ENCODE data around the gene EXOC4. TPM values are rescaled to one million over a fixed set of nuclear protein-coding genes. Genes with fewer than 3 reads are reported as not detected.

EXOC4 gene
- total and polyA plus RNA-seq, 2 of the 13 experiments (the other 11 are each of a cell fraction or from before 2014, with no cell fraction given) = 22.5 to 39.0 TPM

GRCh38 chr7:134058521-134058920 is 805.6 kb downstream of the EXOC4 start:
- Histone ChIP-seq H3K9me3 (ENCODE audit: low read length) (no peaks in the 10 kb centered on the region), H3K4me3 (replicated peaks in 1 of 3; ENCODE audit: insufficient read depth in 1 of 3, low read depth in 2 of 3, low read length in 3 of 3) (no peak overlapping the region), H3K27ac (ENCODE audit: extremely low read length, insufficient read depth, low read length) (no peak overlapping the region), H4K20me1 (ENCODE audit: insufficient read depth, low read length) (no peaks in the 10 kb centered on the region), H3K4me1 (ENCODE audit: insufficient read depth, low read length) (peaks cover 9% of the 10 kb centered on the region), H3K79me2 (ENCODE audit: insufficient read depth, low read length) (no peaks in the 10 kb centered on the region), H2AFZ (ENCODE audit: low read length) (no peak overlapping the region), H3K9ac (ENCODE audit: insufficient read depth, low read depth, low read length) (no peak overlapping the region), H3K27me3 (ENCODE audit: control insufficient read depth in 1 of 2, insufficient read depth in 2 of 2, low read length in 2 of 2) (no peaks in the 10 kb centered on the region), H3K4me2 (ENCODE audit: low read depth, low read length) (no peak overlapping the region), H3K36me3 (replicated peaks in 1 of 2; ENCODE audit: control insufficient read depth in 1 of 2, insufficient read depth in 2 of 2, low read length in 2 of 2) (no peaks in the 10 kb centered on the region)
- FAIRE-seq = no peak
- ATAC-seq = no peak
- no TSS peak for BruUV-seq (replicated peaks)
- in situ Hi-C loops (cut with HindIII; ENCODE audit: extremely low pct_ligation_motif_present, low pct_unique_long_range_greater_than_20kb) = no loop called here
- DNase-seq (ENCODE audit: low spot score) = no peak
- TF ChIP-seq TAF1 (CRISPR knock-in tag; IDR thresholded peaks at IDR 0.05) (no peak), U2AF2 (IDR thresholded peaks at IDR 0.05; ENCODE audit: low read depth, low read length) (no peak), MLX (CRISPR knock-in tag; IDR thresholded peaks at IDR 0.05) (no peak), ZBTB1 (CRISPR knock-in tag; IDR thresholded peaks at IDR 0.05; ENCODE audit: borderline replicate concordance) (no peak), HOXD1 (CRISPR knock-in tag; IDR thresholded peaks at IDR 0.05) (no peak), ZZZ3 (CRISPR knock-in tag; IDR thresholded peaks at IDR 0.05; ENCODE audit: borderline replicate concordance) (no peak), ZNF234 (CRISPR knock-in tag; conservative IDR thresholded peaks at IDR 0.05) (no peak), TEAD2 (CRISPR knock-in tag; IDR thresholded peaks at IDR 0.05) (no peak), HES4 (CRISPR knock-in tag; IDR thresholded peaks at IDR 0.05; ENCODE audit: borderline replicate concordance) (no peak), ZNF451 (CRISPR knock-in tag; IDR thresholded peaks at IDR 0.05) (no peak), TCF12 (IDR thresholded peaks at IDR 0.05) (no peak), TCF12 (CRISPR knock-in tag; IDR thresholded peaks at IDR 0.05) (no peak), RXRA (CRISPR knock-in tag; IDR thresholded peaks at IDR 0.05) (no peak), TBX2 (CRISPR knock-in tag; IDR thresholded peaks at IDR 0.05; ENCODE audit: borderline replicate concordance) (no peak)
- 93% methylated on average over 3 of the region's 3 CpGs for WGBS (ENCODE audit: low lambda C conversion rate)
- ChIA-PET POLR2A (no interaction called here), CTCF (ENCODE audit: low intra/inter-chr PET ratio, low total read pairs) (no interaction called here)
- intact Hi-C loops (cut with micrococcal nuclease; ENCODE audit: unreplicated experiment) = no loop called here

Data from HepG2 (cell line).